ENCODE measurements around the gene SLC9A7.

SLC9A7 gene

DNA sequence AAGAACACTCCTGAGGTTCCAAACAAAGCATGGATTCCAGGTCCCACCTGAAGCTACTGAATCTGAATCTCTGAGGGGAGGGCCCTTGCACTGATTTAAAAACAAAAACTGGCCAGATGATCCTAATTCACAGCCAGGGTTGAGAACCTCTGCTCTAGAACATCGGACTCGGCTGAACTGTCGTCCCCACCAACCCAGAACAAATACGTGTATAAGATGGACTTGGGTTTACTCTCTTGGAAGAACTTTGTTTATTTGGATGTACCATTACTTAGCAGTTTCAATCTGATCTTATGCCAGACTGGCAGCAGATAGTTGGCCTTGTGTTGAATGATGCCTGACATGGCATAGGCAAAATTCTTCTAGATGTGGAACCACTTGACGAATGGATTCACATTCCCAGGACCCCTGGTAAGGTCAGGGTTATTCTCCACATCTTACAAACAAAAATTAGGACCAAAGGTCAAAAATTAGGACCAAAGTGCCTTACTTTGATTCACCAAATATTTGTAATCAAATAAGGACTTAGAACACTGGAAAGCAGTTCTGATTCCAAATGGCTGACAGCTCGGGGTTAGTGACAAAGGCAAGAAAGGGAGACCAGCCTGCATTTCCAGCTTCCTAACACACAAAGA, 156.3 kb downstream of the SLC9A7 start:
- DNase-seq (ENCODE audit: low read depth): no peak

DNA sequence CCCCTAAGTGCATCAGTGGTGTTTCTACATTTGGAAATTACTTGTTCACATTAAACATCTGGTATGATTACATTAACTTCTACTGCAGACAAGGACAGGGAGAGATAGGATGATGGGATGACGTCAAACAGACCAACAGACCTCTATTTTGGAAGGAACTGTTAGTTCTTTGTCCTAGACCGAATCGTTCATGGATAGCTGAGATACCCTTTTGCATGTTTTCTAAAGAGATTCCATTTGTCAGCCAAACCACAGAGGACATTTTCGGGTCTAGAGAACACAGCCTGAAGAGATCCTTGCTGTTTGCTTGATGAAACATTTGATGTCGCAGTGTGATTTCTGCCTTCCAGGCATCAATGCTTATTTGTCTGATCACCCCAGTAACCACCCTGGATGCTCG, 157.6 kb downstream of the SLC9A7 start:
- DNase-seq (ENCODE audit: low read depth): no peak

DNA sequence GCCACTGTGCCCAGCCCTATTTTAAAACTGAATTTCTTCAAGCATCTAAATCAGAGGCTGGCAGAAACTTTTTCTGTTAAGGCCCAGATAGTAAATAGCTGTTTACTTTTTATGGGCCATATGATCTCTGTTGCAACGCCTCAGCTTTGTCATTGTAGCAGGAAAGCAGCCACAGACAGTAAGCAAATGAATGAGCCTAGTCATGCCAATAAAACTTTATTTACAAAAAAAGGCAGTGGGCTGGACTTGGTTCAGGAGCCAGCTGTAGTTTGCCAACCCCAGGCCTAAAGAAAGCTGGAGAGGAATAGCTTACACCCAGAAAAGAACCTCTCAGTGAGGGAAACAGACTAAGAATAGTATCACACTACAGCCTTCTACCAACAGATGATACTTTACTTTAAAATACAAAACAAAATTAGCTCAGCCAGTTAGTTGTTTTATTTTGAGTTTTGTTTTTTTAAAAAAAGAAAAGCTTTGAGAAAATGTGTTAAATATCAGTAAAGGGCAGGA, 159.8 kb downstream of the SLC9A7 start:
- no peak for DNase-seq (ENCODE audit: low read depth)

DNA sequence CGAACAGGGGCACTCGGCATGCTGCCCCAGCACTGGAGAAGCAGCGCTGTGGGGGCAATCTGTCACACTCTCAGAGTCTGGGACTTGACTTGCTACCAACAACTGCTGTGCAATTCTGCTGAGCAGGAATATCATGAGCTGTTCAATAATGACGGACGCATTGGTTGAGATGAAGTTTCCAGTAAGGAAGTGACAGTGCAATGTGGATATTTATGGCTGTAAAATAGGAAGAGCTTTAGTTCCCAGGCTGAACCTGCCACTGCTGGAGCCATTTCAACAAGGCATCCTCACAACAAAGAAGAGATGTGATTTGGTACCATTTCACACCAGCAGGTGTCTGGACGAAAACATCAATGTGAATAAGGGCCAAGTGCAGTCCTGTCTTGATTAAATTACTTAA, 161.1 kb downstream of the SLC9A7 start:
- DNase-seq (ENCODE audit: low read depth): no peak

DNA sequence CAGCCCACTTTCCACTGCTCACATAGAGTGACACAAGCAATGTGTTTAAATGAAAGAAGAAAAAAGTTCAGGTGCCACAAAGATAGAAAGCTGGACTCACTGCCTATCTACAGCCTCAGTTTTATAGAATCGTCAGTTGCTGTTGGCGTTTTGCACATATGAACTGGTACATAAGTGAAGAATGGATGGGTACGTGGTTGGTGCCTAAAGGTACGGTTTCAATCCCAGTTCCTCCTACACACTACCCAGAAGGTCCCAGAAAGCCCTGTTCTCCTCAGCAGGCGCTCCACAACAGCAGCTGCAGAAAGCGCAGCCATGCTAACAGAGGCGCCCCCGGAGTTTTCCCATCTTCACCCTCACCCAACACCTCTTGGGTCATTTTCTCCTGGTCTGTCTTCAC, 161.7 kb downstream of the SLC9A7 start:
- DNase-seq (ENCODE audit: low read depth): no peak

DNA sequence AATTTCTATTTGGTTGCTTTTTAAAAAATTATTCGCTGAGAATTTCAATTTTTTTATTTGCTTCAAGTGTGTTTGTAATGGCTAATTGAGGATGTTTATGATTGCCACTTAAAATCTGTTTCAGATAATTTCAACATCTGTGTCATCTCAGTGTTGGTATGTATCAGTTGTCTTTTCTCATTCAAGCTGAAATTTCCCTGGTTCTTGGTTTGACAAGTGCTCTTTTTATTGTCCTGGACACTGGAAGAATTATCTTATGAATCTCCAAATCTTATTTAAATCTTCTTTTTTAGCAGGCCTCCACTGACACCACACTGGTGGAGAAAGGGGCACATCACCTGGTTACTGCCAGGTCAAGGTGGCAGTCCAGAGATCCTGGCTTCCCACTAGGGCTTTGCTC, 163.8 kb downstream of the SLC9A7 start:
- no peak for DNase-seq (ENCODE audit: low read depth)

DNA sequence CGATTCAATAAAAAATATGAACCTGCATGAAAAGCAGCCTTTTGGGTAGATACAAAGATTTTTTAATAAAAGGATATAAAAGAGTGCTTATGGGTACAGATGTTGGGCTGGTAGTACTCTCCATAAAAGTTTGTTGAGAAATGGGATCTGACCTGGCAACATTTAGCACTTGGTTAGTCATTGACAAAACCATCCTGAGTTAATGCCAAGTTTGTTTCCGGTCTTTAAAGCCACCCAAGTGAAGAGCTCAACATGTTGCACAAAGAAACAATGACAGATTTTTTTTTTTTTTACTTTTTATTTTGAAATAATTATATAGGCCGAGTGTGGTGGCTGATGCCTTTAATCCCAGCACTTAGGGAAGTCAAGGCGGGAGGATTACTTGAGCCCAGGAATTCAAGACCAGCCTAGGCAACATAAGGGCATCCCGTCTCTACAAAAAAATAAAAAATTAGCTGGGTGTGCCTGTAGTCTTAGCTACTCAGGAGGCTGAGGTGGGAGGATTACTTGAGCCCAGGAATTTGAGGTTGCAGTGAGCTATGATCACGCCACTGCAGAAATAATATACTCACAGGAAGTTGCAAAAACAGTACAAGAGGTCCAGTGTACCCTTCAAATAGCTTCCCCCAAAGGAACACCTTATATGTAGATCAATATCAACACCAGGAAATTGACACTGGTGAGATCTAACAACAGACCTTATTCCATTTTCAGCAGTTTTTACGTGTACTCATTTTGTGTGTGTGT, 168.8 kb downstream of the SLC9A7 start:
- no peak for DNase-seq (ENCODE audit: low read depth)

DNA sequence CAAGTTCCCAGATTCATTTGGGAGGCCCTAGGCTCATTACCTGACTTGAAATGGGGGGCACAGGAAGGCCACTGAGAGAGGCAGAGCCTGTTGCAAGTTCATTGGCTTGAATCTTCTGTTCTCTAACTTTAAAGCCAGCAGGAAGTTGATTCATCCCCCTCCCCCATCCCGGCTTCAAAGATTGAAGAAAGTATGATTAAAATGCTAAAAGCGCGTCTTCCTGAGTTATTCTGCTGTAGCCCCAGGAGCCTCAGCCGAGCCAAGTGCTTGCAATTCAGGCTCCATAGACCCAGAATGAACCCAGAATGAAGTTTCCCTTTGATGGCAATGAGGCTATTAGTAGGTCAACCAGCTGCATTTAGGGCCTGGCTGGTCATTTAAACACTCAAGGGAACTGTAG, 170.7 kb downstream of the SLC9A7 start:
- no peak for DNase-seq (ENCODE audit: low read depth)

DNA sequence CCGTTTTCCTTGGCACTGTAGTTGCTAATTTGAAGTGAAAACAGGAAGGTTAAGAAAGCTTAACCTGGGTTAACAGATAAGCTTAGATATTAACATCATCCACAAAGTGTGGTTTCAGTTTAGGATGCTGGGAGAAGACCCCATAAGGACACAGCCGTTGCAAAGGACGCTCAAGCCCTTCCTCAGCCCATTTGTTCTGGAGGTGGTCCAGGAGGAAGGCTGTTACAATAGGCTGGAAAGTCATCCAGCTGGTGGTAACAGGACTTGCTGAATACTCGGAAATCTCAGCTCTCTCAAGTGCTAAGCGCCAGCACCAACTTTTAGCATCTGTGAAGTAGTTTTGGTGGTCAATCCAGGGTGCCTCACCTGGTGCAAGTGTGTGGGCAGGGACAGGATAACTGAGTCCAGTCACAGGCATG, 171.2 kb downstream of the SLC9A7 start:
- DNase-seq (ENCODE audit: low read depth): no peak

DNA sequence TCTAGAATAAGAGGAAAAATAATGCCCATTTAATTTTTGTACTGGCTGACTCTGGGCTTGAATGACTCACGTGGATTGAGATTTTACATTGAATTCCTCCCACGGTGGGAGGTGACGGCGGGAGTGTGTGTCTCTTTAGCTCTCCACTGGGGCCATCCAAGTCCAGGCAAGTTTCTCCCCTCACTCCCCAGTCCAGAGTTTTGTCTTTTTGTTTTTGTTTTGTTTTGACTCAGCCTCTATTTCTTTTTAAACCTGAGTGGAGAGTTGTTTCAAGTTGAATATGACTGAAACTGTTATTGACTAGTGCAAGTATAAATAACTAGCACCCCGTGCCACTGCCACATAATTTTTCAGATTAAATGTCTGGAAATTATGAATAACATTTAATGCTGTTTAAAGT, 171.8 kb downstream of the SLC9A7 start:
- DNase-seq (ENCODE audit: low read depth): no peak

DNA sequence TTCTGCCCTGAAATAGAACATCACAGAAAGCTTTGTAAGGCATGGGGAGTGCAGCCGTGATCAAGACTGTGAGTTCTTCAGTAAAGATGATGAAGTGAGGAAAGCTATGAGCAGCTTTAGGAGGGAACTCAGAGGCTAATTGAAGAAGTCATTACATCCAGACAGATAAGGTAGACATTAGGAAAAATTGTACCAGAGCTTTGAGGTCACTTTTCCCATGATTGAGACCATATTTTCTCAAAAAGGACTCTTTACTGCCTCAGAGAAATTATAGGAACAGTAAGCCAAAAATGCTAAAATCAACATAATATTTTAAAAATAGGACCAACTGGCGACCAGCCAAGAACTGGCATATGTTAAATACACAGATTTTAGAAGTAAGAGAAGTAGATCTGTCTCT, 174.2 kb downstream of the SLC9A7 start:
- no peak for DNase-seq (ENCODE audit: low read depth)

DNA sequence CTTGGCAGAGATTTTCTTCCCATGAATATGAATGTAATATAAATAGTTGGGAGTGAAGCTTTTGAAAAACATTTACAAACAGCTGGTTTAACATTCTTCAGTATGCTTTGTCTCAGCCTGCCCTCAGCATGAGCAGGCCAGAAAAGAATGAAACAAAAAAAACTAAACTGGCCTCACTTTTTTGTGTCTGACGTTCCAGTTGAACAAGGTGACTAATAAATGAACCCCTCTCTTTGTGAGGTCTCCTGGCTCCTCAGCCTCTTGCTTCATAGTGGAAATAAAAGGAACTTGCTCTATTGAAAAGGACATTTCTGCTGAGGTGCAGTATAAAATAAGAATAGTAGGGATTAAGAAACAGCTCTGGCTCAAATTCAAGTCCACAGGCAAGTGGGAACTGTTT, 176.0 kb downstream of the SLC9A7 start:
- DNase-seq (ENCODE audit: low read depth): no peak

DNA sequence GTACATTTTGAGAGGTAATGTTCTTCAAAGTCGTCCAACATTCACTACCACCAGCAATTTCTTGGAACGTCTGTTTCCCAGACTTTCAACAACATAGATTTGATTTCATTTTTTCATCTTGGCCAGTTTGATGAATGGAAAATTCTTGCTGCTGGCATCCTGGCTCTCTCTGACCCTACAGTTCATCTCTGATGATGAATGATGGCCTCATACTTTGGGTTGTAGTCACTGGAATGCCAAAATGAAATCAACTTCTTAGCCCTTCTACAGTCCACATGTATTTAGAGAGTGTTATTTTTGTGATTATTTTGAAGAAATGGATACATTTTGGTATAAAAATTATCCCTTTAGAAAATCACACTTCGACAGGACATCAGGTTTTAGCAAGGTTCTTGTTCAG, 176.6 kb downstream of the SLC9A7 start:
- no peak for DNase-seq (ENCODE audit: low read depth)

DNA sequence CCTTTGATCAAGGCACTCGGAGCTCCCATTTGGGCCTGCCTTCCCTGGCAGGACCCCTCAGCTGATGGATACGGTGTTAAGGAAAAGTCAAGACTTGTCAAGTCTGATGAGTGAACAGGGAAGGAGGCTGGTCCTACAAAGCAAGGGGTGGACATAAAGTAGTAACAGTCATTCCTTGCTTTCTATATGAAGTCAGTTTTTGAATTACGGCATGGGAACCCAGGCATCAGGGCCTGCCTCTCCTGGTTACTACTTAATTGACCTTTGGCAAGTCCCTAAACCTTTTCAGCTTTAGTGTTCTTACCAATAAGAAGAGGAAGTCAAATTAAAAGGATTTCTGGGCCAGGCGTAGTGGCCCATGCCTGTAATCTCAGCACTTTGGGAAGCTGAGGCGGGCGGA, 178.3 kb downstream of the SLC9A7 start:
- DNase-seq (ENCODE audit: low read depth): no peak

DNA sequence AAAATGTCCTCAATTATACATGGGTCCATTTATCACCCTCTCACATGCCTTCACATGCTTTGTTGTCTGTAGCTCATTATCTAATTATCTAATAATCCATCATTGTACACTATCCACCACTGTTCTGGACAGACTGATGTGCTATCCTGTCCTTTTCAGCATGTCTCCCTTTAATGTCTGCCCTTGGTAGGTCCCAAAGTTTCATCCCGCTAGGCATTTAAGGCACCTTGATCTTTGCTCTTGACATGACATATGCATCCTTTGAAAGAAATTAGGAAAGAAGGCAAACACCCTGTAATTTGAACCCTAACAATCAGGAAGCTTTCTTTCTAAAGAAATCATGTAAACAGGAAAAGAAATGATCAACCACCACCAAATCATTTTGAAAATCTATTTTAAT, 179.7 kb downstream of the SLC9A7 start:
- DNase-seq (ENCODE audit: low read depth): no peak

DNA sequence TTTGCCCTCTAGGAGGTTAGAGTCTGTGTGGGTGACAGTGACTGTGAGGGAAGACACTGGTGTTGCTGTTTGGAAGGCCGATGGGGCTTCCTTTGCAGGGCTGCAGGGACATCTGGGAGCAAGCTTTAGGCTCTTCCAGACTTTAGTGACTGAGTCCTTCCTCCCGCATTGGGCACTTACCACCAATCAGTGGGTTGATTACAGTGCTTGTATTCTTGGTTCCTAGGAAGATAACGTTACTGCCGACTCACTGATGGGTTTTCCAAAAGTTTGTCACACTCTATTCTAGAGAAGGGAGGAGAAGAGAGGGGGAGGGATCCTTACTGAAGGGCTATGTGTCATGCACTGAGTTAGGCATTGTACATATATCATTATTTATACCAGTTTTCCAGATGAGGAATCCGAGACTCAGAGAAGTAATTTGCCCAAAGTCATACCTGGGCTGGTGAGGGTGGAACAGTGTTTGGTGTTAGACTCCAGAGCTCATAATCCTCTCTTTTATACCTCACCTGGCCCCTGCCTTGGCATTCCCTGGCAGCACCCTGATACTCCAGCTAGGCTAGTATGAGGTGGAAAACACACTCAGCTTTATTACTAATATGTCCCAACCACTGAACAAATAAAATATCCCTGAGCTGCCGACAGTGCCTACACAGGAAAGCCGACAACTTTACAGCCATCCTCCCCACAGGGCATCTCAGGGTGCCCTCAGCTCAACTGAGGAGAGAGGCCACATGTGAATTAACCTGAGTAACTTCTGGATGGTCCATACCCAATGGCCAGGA, 181.5 kb downstream of the SLC9A7 start:
- DNase-seq (ENCODE audit: low read depth): no peak

DNA sequence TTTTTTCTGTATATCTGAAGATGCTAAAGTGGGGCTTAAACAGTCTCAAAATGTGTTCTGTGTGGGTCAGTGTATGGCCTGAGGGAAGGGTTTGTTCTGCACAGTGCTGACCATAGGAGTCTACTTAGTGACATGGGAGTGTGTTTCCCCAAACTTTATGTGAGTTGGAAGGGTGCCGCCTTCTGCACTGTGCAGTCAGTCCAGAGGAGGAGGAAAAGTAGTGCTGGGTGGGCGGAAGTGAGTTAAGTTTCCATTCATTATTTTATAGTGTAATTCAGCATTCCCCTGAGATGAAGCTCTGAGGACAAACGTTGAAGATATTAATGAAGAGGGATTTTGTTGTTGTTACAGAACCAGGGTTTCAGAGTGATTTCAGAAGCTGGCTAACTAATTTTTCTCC, 182.5 kb downstream of the SLC9A7 start:
- DNase-seq (ENCODE audit: low read depth): no peak

DNA sequence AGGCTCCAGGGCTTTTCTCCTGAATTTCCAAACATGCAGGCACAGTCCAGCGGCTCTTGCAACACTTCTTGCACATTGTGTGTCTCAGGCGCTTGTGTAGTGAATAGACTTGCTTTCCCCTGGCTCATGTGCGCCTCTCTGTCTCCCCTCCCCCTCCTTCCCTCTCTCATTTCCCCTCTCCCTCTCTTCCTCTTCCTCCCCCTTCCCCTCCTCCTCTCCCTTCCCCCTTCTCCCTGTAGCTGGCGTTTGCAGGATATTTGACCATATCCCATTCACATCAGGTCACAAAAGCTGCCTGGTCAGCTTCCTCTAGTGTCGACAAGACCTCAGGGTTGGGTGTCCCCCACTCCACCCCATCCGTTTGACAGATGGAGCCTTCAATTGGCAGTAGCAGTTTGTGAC, 182.9 kb downstream of the SLC9A7 start:
- no peak for DNase-seq (ENCODE audit: low read depth)

DNA sequence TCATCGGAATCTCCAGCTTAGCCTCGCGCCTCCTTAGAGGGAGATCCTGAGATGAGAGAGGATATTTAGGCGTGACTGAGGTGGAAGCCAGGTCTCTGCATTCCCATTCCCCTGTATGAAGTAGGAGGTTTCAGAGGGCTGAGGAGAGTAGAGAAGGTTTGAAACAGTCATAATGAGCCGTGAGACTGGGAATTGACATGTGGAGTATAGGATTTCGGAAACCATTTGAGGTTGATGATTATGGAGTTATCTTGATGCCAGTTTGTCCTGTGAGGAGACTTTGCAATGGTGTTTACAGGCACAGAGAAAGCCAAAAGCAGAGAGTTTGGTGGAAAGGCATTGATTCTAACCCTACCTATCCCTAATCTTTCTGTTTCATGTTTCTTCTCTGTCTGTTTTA, 183.3 kb downstream of the SLC9A7 start:
- DNase-seq (ENCODE audit: low read depth): no peak

DNA sequence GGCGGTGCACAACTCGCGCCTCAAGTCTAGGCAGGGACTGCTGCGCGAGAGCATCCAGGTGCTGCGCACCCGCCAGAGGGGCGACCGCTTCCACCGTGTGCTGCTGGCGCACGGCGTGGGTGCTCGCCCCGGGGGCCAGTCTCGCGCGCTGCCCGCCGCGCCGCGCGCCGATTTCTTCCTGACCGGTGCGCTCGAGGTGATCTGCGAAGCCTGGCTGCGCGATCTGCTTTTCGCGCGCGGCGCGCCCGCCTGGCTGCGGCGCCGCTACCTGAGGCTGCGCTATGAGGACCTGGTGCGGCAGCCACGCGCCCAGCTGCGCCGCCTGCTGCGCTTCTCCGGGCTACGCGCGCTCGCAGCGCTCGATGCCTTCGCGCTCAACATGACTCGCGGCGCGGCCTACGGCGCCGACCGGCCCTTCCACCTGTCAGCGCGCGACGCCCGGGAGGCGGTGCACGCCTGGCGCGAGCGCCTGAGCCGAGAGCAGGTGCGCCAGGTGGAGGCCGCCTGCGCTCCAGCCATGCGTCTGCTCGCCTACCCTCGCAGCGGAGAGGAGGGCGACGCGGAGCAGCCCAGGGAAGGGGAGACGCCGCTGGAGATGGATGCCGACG, 184.0 kb downstream of the SLC9A7 start:
- DNase-seq (ENCODE audit: low read depth): no peak

DNA sequence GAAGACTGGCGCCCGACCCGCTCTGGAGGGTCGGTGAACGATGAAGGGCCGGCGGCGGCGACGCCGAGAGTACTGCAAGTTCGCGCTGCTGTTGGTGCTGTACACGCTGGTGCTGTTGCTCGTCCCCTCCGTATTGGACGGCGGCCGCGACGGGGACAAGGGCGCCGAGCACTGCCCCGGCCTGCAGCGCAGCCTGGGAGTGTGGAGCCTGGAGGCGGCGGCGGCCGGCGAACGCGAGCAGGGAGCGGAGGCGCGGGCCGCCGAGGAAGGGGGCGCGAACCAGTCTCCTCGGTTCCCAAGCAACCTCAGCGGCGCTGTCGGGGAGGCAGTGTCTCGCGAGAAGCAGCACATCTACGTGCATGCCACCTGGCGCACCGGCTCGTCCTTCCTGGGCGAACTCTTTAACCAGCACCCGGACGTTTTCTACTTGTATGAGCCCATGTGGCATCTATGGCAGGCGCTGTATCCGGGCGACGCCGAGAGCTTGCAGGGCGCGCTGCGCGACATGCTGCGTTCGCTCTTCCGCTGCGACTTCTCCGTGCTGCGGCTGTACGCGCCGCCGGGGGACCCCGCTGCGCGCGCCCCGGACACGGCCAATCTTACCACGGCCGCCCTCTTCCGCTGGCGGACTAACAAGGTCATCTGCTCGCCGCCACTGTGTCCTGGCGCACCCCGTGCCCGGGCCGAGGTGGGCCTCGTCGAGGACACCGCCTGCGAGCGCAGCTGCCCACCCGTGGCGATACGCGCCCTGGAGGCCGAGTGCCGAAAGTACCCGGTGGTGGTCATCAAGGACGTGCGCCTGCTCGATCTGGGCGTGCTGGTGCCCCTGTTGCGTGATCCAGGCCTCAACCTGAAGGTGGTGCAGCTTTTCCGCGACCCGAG, 184.8 kb downstream of the SLC9A7 start:
- no peak for DNase-seq (ENCODE audit: low read depth)

Data from stimulated activated CD8-positive, alpha-beta memory T cell treated with anti-CD3 and anti-CD28 coated beads, Interleukin-15, amount 100 ng/mL, for 24 hours (primary cell).